HL-60 (cell line): ENCODE results near the gene CHML.

ENCODE experiments used
- CTCF ChIP-seq: IDR thresholded peaks from one replicate; pipeline ENCODE4 v1.5.1; 2011; ENCODE audit warnings: low read length, control low read depth, inconsistent platforms; ENCODE audit not compliant: insufficient read depth
- GABPA ChIP-seq: IDR thresholded peaks from 2 replicates; pipeline ENCODE4 v1.6.1; 2012; ENCODE audit warnings: low read depth
- REST ChIP-seq: IDR thresholded peaks from 2 replicates; pipeline ENCODE4 v1.6.1; 2012; ENCODE audit warnings: low read depth; ENCODE audit not compliant: insufficient replicate concordance

GRCh38 chr1:241630476-241630875, 9.7 kb downstream of the CHML start:
- TF ChIP-seq CTCF: no peak
- TF ChIP-seq REST: no peak
- TF ChIP-seq GABPA: no peak
